GM19351 (cell line): ENCODE results near the gene ASCL5.

Experiments
- ATAC-seq: cut with Tn5 transposase; IDR thresholded peaks from one replicate; pipeline ENCODE4 v1.9.1; 2021; ENCODE audit warnings: mild to moderate bottlenecking, moderate library complexity; ENCODE audit not compliant: unreplicated experiment

The ASCL5 gene

DNA sequence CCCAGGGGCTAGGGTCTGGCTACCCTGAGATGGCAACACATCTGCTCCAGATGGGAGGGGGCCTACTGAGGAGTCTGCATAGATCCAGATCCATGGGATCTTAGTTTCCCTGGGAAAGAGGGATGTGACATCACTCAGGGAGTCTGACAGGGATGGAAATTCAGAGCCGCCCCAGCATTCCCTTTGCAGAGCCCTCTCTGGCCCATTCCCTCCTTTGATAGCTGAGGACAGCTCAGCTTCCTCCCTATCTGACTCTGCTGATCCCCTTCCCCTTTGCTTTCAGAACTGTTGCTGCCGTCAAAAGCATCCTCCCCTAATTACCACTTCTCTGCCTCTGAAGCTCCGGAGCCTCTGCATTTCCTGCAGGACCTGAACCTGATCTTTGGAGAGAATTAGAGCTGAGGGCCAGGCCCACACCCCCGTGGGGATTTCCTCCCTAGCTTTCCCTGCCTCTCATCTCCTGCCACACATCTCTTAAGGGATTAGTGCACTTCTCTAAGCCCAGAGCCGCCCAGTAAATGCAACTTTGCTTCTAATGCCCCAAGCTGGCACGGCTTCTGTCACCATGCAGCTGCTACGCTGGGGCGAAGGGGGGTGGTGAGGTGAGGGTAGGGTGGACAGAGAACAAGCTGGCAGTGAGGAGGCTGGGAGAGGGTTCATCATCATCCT, 9.5 kb upstream of the ASCL5 start:
- ATAC-seq = no peak

DNA sequence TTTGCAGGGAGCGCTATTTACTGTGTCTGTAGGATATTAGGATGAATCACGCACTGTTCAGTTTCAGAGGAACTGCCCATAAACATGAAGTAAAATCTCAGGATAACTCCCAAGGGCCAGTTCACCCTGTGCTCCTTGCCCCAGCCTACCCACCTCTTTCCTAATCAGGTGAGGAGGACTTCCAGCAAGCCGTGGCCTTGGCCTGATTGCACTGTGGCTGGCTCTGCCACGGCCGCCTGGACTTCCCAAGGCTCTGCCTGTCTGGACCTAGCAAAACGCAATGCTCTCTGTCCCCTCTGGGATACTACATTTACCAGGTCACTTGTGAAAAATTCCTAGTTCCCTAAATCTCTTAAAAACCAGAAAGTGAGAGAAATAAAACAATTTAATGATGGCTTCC, 7.4 kb upstream of the ASCL5 start:
- ATAC-seq = no peak

DNA sequence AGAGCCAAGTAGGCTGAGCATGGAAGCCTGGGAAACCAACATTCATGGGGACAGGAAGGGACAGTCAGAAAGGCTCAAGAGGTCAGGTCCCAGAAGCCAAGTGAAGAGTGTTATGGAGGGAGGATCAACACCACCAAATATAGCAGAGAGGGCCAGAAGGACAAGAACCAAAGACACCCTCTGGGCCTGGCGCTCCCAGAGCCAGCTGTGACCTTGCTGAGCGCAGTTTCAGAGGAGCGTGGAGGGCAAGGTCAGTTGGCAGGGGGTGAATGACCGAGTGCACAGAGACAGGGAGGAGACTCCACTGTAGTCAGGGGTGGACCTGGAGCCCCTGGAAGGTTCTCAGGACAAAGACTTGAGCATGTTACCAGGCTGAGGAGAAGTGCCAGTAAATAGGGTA, 4.4 kb upstream of the ASCL5 start:
- ATAC-seq = no peak

DNA sequence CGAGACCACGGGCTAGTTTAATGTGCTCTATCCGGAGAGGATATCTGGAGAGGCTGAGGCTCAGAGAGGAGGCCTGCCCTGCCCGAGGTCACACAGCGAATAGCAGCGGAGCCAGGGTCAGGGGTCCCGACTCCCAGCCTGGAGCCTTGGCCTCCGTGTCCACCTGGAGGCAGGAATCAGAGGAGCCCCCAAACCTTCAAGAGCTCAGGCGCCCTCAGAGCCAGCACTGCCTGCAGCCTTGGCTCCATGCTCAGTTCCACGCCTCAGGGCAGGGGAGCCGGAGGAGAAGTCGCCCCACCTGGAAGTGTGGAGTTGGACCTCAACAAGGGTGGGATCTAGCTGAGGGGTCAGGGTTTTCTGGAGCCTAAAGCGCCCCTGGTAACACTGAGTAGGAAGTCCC, 2.0 kb upstream of the ASCL5 start:
- ATAC-seq = no peak

DNA sequence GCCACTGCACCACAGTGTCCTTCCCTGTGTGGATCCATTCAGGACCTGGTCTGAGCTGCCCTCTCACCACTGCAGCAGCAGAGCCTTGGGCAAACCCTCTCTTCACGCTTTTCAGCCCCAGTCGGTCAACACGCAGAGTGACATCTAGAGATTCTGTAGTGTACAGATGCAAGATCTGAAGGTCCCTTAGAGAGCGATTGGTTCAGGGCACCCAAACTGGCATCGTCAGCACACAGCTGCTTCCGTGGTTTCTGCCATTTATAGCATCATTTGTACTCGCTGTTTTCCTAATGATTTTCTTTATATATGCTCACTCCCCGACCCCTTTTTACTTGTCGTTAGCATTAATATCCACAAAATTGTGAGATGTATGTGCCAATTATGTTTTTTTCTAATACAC, 1.5 kb upstream of the ASCL5 start:
- ATAC-seq = no peak

DNA sequence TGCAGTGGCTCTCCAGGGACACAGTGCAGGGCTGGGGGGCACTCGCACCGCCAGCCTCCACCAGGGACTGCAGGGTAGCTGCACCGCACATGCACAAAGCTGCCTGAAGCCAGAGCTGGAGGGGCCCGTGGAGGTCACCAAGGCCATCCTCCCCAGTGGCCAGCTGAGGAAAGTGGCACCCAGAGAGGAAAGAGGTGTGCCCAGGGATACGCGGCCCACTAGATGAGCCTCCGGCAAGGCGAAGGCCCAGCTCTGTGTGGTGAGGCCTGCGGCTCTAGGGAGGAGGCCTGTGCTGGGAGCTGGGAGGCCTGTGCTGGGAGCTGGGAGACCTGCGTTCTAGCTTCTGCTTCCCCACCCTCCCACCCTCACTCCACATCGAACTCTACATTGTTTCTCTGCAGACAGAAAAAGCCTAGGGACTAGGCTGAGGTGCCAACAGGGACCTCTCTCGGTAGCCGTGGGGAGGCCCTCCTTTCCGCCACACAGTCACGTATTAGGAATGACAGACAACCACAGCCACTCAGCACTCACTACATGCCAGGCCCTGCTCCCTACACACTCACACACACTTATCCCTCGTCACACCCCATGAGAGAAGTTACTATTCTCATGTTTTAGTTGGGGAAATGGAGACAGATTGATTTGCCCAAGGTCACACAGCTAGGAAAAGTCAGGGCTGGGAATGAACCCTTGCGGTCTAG, 921 bp upstream of the ASCL5 start:
- ATAC-seq = no peak

DNA sequence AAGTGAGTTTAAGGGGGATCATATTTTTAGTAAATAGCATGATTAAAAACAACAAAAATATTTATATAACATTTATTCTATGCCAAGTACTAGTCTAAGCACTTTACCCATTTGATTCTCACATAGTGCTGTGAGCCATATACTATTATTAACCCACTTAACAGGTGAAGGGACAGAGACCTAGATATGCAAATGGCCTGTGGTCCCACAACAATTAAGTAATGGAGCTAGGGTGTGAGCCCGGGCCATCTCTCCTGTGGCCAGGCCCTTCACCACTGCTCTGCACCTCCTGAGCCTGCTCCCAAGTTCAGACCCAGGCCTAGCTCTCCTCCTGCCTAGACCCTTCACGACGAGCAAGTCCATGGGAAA, 537 bp downstream of the ASCL5 start:
- no peak for ATAC-seq

DNA sequence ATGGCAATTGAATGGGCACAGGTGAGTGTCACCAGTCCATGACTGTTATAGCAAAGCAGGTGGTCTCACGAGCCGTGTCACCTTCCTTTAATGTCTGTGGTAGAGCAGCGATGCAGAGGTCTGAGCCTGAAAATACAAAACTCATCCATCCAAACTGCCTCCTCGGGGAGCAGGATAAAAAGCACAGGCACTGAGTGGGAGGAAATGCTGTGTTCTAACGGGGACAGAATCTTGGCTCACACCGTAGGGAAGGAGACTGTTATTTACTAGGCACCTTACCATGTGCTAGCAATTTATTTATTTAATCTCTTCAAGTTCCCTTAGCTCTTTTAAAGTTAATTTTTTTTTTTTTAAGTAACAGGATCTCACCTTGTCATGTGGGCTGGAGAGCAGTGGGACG, 1.2 kb downstream of the ASCL5 start:
- no peak for ATAC-seq

DNA sequence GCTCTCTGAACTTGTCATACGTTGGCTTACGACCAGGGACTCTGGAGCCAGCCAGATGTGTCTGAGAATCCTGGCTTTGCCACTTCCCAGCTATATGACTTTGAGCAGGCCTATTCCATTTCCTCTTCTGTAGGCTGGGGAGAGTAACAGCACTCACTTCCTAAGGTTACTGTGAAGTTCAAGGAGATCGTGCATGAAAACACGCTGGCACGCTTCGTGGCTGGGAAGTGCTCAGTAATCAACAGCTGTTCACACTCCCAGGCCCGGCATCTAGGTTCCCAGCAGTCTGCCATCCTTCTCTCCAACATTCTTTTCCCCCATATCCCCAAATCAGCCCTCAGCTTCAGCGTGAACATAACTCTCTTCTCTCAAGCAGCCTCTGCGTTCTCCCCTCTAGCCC, 2.0 kb downstream of the ASCL5 start:
- ATAC-seq = no peak

DNA sequence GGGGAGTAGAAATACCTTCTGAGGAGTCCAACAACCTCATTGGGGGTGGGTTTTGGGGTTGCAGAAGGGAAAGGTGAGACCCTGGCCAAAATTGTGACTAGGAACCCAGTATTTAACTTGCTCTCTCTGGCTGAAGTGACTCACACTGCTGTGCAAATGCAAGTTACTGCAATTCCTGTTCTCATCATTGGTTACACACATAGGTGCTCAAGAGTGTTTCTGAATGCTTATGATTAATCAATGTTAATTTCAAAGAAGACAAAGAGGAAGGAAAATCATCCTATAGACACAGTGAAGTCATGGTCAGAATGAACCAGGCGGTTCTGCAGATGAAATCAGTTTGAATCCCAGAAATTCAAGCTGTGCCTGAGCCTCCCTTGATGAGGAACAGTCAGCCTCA, 3.1 kb downstream of the ASCL5 start:
- ATAC-seq = no peak

DNA sequence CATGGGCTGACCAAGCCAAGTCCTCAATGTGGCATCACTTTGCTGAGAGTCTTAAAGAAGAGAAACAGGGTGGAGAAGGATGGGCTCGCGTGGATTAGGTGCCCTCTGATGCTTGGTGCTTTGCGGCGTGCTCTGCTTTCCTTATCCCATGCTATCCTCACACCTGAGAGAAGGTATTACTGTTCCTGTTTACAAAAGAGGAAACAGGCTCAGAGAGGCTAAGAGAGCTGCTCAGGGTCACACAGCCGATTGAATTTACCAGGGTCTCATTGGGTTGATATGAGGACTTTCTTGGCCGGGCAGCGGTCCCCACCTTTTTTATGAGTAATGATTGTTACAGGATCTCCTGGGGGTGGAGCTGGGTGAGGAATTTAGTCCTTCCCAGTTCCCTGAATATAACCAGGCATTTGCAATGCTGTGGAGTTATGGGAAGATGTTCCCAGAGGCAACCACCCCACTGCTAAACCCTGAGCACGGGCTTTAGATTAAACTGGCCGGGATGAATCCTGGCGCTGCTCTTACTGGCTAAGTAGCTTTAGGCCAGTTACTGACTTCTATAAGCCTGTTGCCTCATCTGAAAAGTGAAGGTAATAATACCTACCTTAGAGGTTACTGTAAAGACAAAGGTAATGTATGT, 4.5 kb downstream of the ASCL5 start:
- no peak for ATAC-seq

DNA sequence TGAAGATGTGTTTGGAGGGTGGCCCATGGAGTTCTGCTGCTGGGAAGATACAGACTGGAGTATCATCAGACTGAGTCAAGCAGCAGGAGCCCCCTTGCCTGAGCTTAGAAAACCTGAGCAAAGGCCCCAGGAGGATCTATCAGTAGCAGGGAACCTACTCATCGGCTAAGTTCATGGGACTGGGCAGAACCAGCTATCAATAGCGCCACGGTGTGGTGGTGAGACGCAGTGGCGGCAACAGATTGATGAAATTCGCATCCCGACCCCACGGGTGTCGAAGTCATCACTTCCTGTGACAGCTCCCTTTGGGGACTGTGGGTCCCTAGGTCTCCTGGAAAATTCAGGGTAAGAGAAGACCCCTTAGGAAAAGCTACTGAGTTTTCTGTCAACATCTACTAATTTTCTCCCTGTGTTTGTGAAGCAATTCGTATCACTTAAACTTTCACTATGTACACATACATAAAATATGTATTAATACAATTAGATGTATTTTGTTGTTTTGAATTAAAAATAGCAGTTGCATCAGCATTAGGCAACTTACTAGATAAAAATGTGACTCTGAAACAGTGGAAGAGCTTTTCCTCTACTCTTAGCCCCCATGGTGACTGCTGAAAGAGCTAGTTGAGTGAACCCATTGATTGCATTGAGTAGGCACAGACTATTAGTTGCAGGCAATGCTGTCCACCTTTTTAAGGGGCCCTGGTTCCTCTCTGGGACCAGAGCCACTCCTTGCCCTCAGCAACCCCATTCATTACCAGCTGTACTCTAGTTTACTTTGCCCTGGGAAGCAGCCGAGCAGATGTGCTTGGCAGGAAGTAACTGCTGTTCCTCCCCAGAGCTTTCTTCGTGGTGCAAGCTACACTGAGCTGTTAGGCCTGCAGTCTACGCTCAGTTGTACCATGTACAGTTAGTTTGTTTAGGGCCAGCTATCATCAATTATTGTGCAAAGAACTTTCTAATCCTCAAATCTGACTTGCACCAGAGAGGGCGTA, 7.5 kb downstream of the ASCL5 start:
- no peak for ATAC-seq

DNA sequence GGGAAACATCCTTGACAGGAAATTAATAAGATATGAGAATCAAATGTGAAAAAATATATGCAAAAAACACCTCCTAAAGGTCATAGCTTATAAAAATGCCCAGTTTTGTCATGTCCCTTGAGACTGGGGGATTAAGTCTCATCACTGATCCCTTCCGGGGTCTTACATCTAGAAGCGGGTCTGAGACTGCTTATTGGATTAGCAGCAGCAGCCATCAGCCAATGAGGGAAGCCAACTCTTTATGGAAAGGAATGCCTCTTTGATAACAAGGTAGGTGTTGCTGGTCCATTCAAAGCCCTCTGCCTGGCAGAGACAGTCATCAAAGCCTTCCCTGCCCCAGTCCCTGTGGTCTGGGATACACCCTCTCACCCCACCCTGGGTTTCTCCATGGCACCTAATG, 10.9 kb downstream of the ASCL5 start:
- no peak for ATAC-seq

DNA sequence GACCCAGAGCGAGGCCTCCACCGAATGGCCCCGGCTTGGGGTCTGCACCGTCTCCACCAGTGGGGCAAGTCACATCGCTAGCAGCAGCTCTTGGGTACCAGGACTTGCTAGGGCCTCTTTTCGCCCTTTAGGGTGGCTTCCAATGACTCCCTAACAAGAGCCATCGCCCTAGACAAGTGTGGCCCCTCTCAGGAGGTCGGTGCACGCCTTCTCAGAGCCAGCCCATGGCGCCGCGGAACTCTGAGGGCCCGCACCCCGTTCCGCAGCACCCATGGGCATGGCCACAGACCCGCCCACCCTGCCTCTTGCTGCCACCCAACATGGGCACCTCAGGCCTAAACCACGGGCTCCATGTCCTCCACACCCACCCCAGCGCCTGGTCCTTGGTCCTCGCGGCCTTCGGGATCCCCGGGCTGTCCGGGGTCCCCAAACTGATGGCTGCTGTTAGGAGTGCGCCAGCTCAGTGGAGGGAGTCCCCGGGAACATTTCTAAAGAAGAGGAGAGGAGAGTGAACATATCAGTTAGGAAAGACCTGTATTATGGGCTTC, 11.5 kb downstream of the ASCL5 start:
- no peak for ATAC-seq

DNA sequence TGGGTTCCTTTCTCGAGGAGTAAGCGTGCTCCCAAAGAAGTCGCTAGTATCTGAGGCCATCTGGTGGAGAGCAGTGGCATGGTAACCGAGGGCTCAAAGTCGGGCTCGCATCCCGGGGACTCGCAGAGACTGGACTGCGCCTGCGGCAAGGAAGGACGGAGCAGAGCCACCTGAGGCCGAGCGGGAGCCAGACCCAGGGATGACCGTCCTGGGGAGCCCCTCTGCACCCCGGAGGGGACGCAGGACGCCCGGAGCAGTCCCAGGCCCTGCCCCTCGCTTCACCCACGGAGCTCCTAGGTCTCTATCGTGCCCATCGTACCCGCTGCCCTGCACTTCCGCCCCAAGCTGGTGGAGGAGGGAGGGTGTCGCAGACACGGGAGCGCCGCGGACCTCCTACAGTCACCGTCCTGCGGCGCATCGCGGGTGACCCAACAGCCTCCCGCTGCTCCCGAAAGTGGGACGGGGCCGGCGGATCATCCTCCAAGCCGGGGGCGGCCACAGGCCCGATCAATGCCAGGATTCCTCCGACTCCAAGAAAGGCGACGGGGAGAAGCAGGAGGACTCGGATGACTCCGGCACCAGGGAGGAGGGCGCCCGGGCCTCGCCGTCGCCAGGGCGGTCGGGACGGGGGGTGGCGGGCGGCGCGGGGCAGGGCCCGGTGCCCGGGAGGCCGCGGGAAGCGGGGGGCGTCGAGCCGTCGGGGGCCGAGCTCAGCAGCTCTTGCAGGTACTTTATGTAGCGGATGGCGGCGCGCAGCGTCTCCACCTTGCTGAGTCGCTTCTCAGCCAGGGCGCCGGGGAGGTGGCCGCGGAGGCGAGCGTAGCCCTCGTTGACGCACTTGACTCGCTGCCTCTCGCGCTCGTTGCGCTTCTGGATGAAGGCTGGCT, 12.5 kb downstream of the ASCL5 start:
- ATAC-seq = peak; percentile 88

DNA sequence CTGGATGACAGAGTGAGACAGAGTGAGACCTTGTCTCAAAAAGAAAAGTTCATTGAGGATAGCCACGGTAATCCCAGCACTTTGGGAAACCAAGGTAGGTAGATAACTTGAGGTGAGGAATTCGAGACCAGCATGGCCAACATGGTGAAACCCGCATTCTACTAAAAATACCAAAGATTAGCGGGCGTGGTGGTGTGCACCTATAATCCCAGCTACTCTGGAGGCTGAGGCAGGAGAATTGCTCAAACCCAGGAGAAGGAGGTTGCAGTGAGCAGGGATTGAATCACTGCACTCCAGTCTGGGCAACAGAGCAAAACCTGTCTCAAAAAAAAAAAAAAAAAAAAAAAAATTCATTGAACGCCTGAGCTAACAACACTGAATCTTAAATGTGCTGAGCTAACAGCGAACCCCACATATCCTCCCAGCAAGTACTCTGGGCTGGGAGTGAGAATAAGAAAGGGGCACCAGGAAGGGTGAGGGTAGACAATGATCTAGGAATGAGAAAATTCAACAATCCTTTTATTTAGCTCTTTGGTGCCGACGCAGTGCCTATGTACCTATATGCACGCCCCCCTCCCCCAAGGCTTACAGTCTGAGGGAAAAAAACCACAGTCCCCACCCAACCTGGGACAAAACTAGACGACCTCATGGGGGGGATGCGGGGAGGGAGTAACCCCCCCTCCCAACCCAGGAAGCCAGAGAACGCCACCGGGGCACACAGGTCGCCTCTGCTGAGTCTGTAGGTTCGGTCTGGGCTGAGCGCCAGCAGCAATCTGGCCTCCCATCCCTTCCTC, 13.3 kb downstream of the ASCL5 start:
- ATAC-seq = no peak

DNA sequence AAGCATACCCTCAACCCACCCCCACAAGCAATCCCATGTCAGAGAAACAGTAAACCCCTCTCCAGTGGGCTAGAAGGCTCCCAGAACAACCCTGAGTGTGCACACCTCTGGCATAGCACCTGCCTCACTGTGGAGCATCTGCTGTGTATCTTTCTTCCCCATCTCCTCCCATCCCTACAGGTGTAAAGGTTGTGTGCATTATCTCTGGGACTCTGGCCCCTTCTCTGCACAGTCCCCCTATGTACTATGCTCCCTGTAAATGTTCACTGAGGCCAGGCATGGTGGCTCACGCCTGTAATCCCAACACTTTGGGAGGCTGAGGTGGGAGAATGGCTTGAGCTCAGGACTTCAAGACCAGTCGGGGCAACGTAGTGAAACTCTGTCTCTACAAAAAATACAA, 14.1 kb downstream of the ASCL5 start:
- no peak for ATAC-seq

DNA sequence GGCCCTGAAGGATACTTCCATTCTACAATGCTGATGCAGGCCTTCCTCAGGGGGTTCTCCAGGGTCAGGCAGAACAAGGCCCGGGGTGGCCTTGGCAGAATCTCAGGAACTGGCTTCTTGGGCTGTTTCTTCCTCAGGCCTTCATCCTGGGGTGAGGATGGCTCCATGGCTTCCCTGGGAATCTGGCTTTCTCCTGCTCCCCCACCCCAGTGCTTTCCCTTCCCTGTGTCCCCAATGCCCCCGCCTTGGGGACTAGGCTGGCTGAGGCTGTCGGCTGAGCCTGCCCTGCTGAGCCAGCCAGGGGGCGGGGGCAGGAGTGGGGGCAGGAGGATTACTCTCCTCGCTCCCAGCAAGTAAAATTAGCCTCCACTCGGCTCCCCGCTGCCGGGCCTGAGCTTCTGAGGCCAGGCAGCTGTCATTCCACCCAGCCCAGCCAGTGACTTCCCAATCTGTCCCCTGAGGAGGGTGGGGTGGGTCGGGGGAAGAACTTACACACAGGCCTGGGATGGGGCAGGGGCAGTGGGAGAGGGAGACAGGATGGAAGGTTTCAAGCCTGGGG, 14.7 kb downstream of the ASCL5 start, which contains the start of gene CACNA1S:
Gene CACNA1S, minus strand, starts transcription at position 254 of the 559 bp plus-strand sequence. Its CDS starts 87 bp downstream, at position 167.
- ATAC-seq = no peak

DNA sequence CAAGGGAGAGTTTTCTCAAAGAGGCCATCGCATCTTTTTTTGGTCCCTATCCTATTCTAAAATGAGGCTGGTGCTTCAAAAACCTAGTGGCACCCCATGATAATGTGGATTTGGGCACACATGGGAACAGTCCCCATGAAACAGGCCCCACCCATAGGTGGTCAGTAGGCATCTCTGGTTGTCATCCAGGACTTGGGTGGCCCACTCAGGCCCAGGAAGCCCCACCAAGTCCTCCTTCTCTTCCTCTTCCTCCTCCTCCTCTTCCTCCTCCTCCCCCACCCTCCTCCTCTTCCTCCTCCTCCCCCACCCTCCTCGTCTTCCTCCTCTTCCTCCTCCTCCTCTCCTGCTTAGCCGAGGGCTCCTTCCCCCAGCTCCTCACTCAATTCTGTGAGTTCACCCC, 15.3 kb downstream of the ASCL5 start:
- ATAC-seq = no peak
